Measurements from ENCODE around the gene DMWD.

DNA sequence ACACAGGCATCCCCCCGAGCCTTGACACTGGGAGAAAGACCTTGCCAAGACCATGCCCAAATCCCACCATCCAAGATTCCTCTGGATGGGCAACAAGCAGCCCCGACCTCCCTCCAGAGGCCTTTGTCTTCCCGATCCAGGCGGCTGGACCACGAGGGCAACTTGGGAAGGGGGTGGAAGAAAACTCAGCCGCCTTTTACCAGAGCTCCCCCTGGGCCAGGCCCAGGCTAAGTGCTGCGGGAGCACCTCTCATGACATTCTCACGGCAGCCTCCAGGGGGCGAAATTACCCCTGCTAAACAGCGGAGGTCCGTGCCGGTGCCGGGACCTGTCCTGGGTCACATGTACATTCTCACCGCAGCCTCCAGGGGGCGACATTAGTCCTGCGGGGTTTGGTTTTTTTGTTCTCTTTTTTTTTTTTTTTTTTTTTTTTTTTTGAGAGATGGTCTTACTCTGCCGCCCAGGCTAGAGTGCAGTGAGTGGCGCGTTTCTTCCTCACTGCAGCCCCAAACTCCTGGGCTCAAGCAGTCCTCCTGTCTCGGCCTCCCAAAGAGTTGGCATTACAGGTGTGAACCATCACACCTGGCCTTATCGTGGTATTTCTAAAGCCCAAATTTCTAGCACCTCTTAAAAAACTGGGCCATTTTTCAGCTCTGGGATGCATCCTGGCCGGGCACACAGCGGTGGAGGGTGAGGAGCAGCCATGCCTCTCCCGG, 24.5 kb upstream of the DMWD start:
- TF ChIP-seq, protein P1, sequence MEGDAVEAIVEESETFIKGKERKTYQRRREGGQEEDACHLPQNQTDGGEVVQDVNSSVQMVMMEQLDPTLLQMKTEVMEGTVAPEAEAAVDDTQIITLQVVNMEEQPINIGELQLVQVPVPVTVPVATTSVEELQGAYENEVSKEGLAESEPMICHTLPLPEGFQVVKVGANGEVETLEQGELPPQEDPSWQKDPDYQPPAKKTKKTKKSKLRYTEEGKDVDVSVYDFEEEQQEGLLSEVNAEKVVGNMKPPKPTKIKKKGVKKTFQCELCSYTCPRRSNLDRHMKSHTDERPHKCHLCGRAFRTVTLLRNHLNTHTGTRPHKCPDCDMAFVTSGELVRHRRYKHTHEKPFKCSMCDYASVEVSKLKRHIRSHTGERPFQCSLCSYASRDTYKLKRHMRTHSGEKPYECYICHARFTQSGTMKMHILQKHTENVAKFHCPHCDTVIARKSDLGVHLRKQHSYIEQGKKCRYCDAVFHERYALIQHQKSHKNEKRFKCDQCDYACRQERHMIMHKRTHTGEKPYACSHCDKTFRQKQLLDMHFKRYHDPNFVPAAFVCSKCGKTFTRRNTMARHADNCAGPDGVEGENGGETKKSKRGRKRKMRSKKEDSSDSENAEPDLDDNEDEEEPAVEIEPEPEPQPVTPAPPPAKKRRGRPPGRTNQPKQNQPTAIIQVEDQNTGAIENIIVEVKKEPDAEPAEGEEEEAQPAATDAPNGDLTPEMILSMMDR (optimal IDR thresholded peaks at IDR 0.05 in 1 of 3, IDR thresholded peaks at IDR 0.05 in 1 of 3, conservative IDR thresholded peaks at IDR 0.05 in 1 of 3; ENCODE audit: extremely low read depth in 1 of 3, insufficient read depth in 2 of 3, low read length in 3 of 3), result peak; percentile 97 to 100 (median 98)
- TF ChIP-seq EZH2 (IDR thresholded peaks at IDR 0.05; ENCODE audit: low read length), result no peak
